Mesenchymal stem cell (in vitro differentiated cells and primary cell): ENCODE results near the gene HOXA3.

Experiments used
- DNase-seq: peaks from one replicate; pipeline ENCODE4 v3.0.0-alpha.2; 2013
- H2AFZ ChIP-seq: one replicate; pipeline ENCODE4 v1.6.1; 2013; ENCODE audit warnings: low read depth, mild to moderate bottlenecking, control low read depth, inconsistent platforms, low read length, moderate library complexity
- H2AK5ac ChIP-seq: 2 replicates; pipeline ENCODE4 v1.6.1; 2013; ENCODE audit warnings: low read length, moderate library complexity, mild to moderate bottlenecking, inconsistent platforms; ENCODE audit not compliant: severe bottlenecking
- H2BK120ac ChIP-seq: one replicate; pipeline ENCODE4 v1.6.1; 2013; ENCODE audit warnings: low read depth, mild to moderate bottlenecking, inconsistent platforms, low read length, moderate library complexity
- H2BK12ac ChIP-seq, 2 experiments: one replicate each; pipeline ENCODE4 v1.6.1; 2013; ENCODE audit warnings: inconsistent platforms in 2 of 2, low read length in 2 of 2, mild to moderate bottlenecking in 2 of 2, moderate library complexity in 2 of 2, control low read depth in 1 of 2
- H2BK15ac ChIP-seq: one replicate; pipeline ENCODE4 v1.6.1; 2013; ENCODE audit warnings: mild to moderate bottlenecking, low read depth, inconsistent platforms; ENCODE audit not compliant: poor library complexity, severe bottlenecking
- H2BK5ac ChIP-seq: 2 replicates; pipeline ENCODE4 v1.6.1; 2013; ENCODE audit warnings: low read depth, mild to moderate bottlenecking, low read length, control low read depth, inconsistent platforms; ENCODE audit not compliant: poor library complexity, severe bottlenecking
- H3K14ac ChIP-seq, 2 experiments: one replicate each; pipeline ENCODE4 v1.6.1; 2013; ENCODE audit warnings: inconsistent platforms in 2 of 2, low read length in 2 of 2, control low read depth in 1 of 2, mild to moderate bottlenecking in 1 of 2, moderate library complexity in 1 of 2
- H3K18ac ChIP-seq, 2 experiments: one replicate each; pipeline ENCODE4 v1.6.1; 2013; ENCODE audit warnings: inconsistent platforms in 2 of 2, low read length in 2 of 2, control low read depth in 1 of 2, low read depth in 1 of 2, mild to moderate bottlenecking in 1 of 2
- H3K23ac ChIP-seq, 2 experiments: one replicate each; pipeline ENCODE4 v1.6.1; 2013; ENCODE audit warnings: inconsistent platforms in 2 of 2, low read length in 2 of 2, mild to moderate bottlenecking in 2 of 2, moderate library complexity in 2 of 2, control low read depth in 1 of 2
- H3K27ac ChIP-seq: 2 replicates; pipeline ENCODE4 v1.5.1; 2013; ENCODE audit warnings: mild to moderate bottlenecking, moderate library complexity, low read length, control low read depth, inconsistent platforms; ENCODE audit not compliant: poor library complexity, severe bottlenecking
- H3K27me3 ChIP-seq, 2 experiments: 2 replicates each; pipeline versions ENCODE4 v1.6.1 to v1.7.0; 2013; ENCODE audit warnings: low read length in 2 of 2, mild to moderate bottlenecking in 2 of 2, moderate library complexity in 2 of 2, control low read depth in 1 of 2, inconsistent platforms in 1 of 2; ENCODE audit not compliant: control insufficient read depth in 1 of 2, insufficient read depth in 1 of 2
- H3K36me3 ChIP-seq, 2 experiments: 2 replicates each; pipeline versions ENCODE4 v1.6.1 to v1.7.0; 2013; ENCODE audit warnings: low read length in 2 of 2, control low read depth in 1 of 2, inconsistent platforms in 1 of 2, low read depth in 1 of 2, mild to moderate bottlenecking in 1 of 2; ENCODE audit not compliant: insufficient read depth in 2 of 2, control insufficient read depth in 1 of 2
- H3K4ac ChIP-seq, 2 experiments: one replicate each; pipeline ENCODE4 v1.6.1; 2013; ENCODE audit warnings: inconsistent platforms in 2 of 2, low read length in 2 of 2, mild to moderate bottlenecking in 2 of 2, moderate library complexity in 2 of 2, control low read depth in 1 of 2, low read depth in 1 of 2
- H3K4me1 ChIP-seq: 2 replicates; pipeline ENCODE4 v1.6.1; 2013; ENCODE audit warnings: low read depth, low read length, control low read depth; ENCODE audit not compliant: control insufficient read depth, insufficient read depth
- H3K4me2 ChIP-seq: 2 replicates; pipeline ENCODE4 v1.6.1; 2013; ENCODE audit warnings: low read length, mild to moderate bottlenecking, inconsistent platforms; ENCODE audit not compliant: poor library complexity, severe bottlenecking
- H3K4me3 ChIP-seq, 2 experiments: 2 replicates each; pipeline versions ENCODE4 v1.5.1 to v1.7.0; 2013; ENCODE audit warnings: low read length in 2 of 2, mild to moderate bottlenecking in 2 of 2, control low read depth in 1 of 2, low read depth in 1 of 2; ENCODE audit not compliant: insufficient read depth in 1 of 2
- H3K79me1 ChIP-seq: replicated peaks from 2 replicates; pipeline ENCODE4 v1.6.1; 2013; ENCODE audit warnings: mild to moderate bottlenecking, control low read depth, low read length, inconsistent platforms; ENCODE audit not compliant: poor library complexity, severe bottlenecking
- H3K9ac ChIP-seq: 2 replicates; pipeline ENCODE4 v1.7.0; 2013; ENCODE audit warnings: mild to moderate bottlenecking, low read length, moderate library complexity
- H3K9me3 ChIP-seq: 2 replicates; pipeline ENCODE4 v1.7.0; 2013; ENCODE audit warnings: mild to moderate bottlenecking, low read length; ENCODE audit not compliant: control insufficient read depth
- H4K8ac ChIP-seq: one replicate; pipeline ENCODE4 v1.6.1; 2013; ENCODE audit warnings: inconsistent platforms, mild to moderate bottlenecking, low read length, moderate library complexity
- H4K91ac ChIP-seq: one replicate; pipeline ENCODE4 v1.6.1; 2013; ENCODE audit warnings: mild to moderate bottlenecking, low read length, inconsistent platforms
- WGBS: methylation state at CpG from one replicate; pipeline ENCODE4 v1.1.7; 2013; ENCODE audit warnings: mixed read lengths; 5-methylcytosine and 5-hydroxymethylcytosine counted together

HOXA3 gene

DNA sequence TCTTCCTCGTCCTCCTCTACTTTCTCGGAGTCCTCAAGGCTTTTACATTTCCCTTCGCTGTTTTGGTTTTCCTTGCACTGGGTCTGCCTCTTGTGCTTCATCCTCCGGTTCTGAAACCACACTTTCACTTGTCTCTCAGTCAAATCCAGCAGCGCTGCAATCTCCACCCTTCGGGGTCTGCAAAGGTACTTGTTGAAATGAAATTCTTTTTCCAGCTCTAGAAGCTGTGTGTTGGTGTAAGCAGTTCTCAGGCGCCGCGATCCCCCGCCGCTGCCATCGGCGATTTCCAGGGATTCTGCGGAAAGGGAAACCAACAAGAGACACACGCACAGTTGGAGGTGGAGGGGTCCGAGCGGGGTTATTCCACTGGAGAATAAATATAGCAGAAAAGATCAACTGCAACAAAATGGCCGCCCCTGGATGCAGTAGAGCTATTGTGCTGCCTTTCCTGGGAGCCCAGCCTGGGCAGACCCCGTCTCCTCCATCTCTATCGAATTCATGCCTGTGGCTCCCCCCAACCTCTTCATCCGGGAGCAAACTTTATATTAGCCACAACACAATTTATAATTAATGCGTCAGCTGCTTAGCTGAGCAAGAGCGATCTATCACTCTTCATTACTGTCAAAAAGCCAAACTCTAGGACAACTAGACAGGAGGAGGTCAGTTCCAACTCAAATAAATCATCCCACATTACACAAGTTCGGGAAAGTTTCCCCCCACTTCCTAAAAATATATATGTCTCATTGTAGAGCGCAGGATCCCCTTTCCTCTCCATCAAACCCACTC is 51.0 kb downstream of the HOXA3 start:
- WGBS = 7% methylated on average over 25 of the region's 25 CpGs
- no peak overlapping the region for H3K23ac ChIP-seq
- peak overlapping the region; percentile 3 for H2BK15ac ChIP-seq

DNA sequence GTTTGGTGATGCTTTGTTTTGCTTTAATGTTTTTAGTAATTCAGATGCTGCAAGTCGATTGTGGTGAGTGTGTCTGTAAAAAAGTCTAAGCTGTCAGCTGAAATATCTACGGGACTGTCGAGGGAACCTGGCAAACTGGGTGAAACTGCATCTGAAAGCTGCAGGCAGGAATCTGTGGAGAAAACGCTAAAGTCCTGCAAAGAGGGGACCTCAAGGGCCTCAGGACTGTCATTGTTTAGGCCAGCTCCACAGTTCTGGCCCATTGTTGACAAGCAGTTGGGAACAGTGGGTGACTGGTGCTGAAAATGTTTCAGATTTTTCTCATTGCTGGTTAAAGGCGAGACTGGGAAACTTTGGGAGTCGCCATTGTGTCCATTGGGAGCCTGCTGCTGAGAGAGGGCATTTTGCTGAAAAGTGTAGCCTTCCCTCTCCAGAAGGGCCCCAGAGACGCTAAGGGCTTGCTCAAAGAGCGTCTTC is 51.7 kb downstream of the HOXA3 start:
- Histone ChIP-seq H3K23ac (peak overlapping the region in 1 of 2 experiments; percentile 9), H3K79me1 (no peaks in the 10 kb centered on the region), H4K91ac (no peak overlapping the region), H2AK5ac (peak overlapping the region; percentile 36), H3K9ac (peak overlapping the region; percentile 96), H3K9me3 (no peaks in the 10 kb centered on the region), H3K27me3 (no peaks in the 10 kb centered on the region), H3K18ac (peak overlapping the region; percentile 34 to 44), H2BK120ac (peak overlapping the region; percentile 15), H3K14ac (no peak overlapping the region), H3K4me2 (peak overlapping the region; percentile 92), H3K4me3 (peak overlapping the region; percentile 46 to 64), H2BK12ac (no peak overlapping the region), H3K27ac (peak overlapping the region; percentile 92), H4K8ac (no peak overlapping the region), H3K4me1 (peaks cover 11% of the 10 kb centered on the region), H3K36me3 (peaks cover 7 to 13% of the 10 kb centered on the region in 2 experiments), H2BK15ac (no peak overlapping the region), H2AFZ (no peak overlapping the region), H3K4ac (peak overlapping the region; percentile 18 to 79), H2BK5ac (peak overlapping the region; percentile 5)
- no peak for DNase-seq
- 23% methylated on average over 8 of the region's 8 CpGs for WGBS

More for the DNA sequence above, 51.0 kb downstream of the HOXA3 start:
- Histone ChIP-seq H3K4ac (peak overlapping the region; percentile 24 to 37), H4K91ac (no peak overlapping the region), H3K4me2 (peak overlapping the region; percentile 92), H3K4me1 (peaks cover 11% of the 10 kb centered on the region), H2BK5ac (peak overlapping the region; percentile 93), H3K14ac (no peak overlapping the region), H3K79me1 (no peaks in the 10 kb centered on the region), H3K27ac (peak overlapping the region; percentile 92), H4K8ac (peak overlapping the region; percentile 39), H3K9me3 (no peaks in the 10 kb centered on the region), H2AFZ (no peak overlapping the region), H3K9ac (peak overlapping the region; percentile 96), H2BK12ac (peak overlapping the region in 1 of 2 experiments; percentile 23), H2BK120ac (peak overlapping the region; percentile 50), H2AK5ac (peak overlapping the region; percentile 55), H3K27me3 (no peaks in the 10 kb centered on the region), H3K36me3 (peaks cover 7 to 13% of the 10 kb centered on the region in 2 experiments), H3K18ac (peak overlapping the region; percentile 65 to 76), H3K4me3 (peak overlapping the region; percentile 64 to 69)
- DNase-seq = peak; percentile 67

DNA sequence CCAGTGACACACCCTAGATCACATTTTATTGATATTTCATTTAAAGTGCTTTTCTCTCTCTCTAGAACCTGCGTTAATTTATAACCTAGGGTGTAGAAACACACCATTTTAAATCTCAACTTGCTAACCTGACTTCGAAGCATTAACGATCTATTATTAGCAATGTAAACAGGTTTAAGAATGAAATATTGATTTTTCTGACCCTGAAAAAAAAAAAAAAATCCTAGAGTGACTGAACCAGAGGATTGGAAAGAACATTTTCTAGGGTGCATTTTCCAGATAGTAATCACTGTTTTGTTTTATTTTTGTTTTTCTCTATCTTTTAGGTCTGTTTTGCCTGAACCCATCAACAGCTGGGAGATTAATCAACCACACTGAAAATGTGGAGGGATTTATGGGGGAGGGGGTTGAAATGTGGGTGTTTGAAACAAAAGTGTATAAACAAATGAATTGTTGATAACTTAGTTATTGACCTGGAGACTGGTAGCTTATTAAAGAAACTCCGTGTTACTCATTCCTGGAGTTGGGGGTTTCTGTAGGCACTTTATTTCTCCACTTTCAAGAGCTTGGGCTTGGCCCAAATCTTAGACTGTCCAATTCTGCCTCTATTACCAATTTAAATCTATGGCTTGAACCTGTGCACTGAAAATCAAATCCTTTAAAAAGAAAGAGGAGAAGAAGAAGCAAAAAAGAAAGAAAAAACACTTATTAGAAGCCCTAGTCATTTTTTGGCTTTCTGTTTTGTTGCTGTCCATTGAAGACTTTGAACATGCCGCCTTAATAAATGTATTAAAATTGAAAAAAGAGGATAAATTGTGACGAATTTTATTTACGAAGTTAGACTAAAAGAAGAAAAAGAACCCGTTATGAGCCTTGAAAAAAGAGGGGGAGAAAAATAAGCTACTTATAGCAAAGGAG is 52.7 kb downstream of the HOXA3 start:
- no peak overlapping the region for H4K8ac ChIP-seq
- no peak overlapping the region for H2BK12ac ChIP-seq
- H3K36me3 ChIP-seq = peaks cover 7 to 13% of the 10 kb centered on the region in 2 experiments
- no peak overlapping the region for H2AFZ ChIP-seq
- H4K91ac ChIP-seq = no peak overlapping the region
- H3K27me3 ChIP-seq = no peaks in the 10 kb centered on the region
- WGBS = 65% methylated on average over 4 of the region's 8 CpGs
- no peak overlapping the region for H3K18ac ChIP-seq
- no peak overlapping the region for H2BK120ac ChIP-seq
- H3K4me1 ChIP-seq = peaks cover 13% of the 10 kb centered on the region
- no peak overlapping the region for H3K23ac ChIP-seq
- peak overlapping the region; percentile 85 for H3K4me2 ChIP-seq
- H2BK15ac ChIP-seq = no peak overlapping the region
- H3K14ac ChIP-seq = no peak overlapping the region
- H3K27ac ChIP-seq = peak overlapping the region; percentile 84
- no peak for DNase-seq
- no peaks in the 10 kb centered on the region for H3K9me3 ChIP-seq
- H3K9ac ChIP-seq = peak overlapping the region; percentile 96
- no peak overlapping the region for H2BK5ac ChIP-seq
- H2AK5ac ChIP-seq = no peak overlapping the region
- H3K4me3 ChIP-seq = peak overlapping the region in 1 of 2 experiments; percentile 92
- H3K4ac ChIP-seq = no peak overlapping the region
- H3K79me1 ChIP-seq = no peaks in the 10 kb centered on the region
